SK-N-MC (cell line): ENCODE results near the gene PTPRK.

Source experiments
- EZH2 ChIP-seq: fragments of 200-600 bp; sonication (generic); IDR thresholded peaks from one replicate; pipeline ENCODE4 v1.6.1; 2017; ENCODE audit warnings: antibody characterized with exemption
- POLR2AphosphoS5 ChIP-seq: IDR thresholded peaks from 2 replicates; pipeline ENCODE4 v1.6.1; 2012; ENCODE audit warnings: mild to moderate bottlenecking, low read depth, low read length, borderline replicate concordance

DNA sequence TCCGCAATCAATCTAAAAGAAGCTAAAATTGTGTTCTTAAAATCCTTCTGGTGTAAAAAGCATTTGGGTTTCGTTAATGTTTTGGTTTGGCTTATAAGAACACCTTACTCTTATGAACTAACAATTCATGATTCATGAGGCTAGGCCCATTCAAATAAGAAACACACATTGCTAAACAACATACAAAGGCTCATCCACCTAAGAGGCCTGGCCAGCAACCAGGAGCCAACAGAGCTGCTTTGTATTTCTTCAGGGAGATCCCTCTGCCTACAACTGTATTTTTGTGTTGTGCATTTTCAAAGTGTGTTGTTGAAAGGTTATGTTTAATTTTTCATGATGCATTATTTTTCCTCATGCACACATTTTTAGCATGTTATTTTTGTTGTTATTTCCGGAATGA, 98.6 kb downstream of the PTPRK start:
- TF ChIP-seq EZH2 (no peak), POLR2AphosphoS5 (no peak)
